ENCODE measurements around the gene PALM3. TPM values are rescaled to one million over a fixed set of nuclear protein-coding genes. Genes with fewer than 3 reads are reported as not detected.
A peak's percentile ranks its signal among the peaks of the same experiment; 100 is the strongest.

PALM3 gene
- total and polyA plus RNA-seq, 5 donors from 2014 or later, result not detected

GRCh38 chr19:14061081-14061749 is 661 bp downstream of the PALM3 start:
- Mint-ChIP-seq H3K4me3 (no peak overlapping the region), H3K27me3 (peaks cover 42% of the 10 kb centered on the region), H3K9me3 (peaks cover 0 to 1% (median 0%) of the 10 kb centered on the region in 7 donors), H3K27ac (no peak overlapping the region), H3K36me3 (no peaks in the 10 kb centered on the region), H3K4me1 (peaks cover 0 to 23% (median 3%) of the 10 kb centered on the region in 4 donors)
- Histone ChIP-seq H3K9me3 (ENCODE audit: control insufficient read depth in 2 of 2, low read length in 2 of 2) (no peaks in the 10 kb centered on the region), H3K4me3 (ENCODE audit: low read depth, low read length) (no peak overlapping the region), H3K36me3 (ENCODE audit: control insufficient read depth, insufficient read depth, low read length) (no peaks in the 10 kb centered on the region), H3K4me1 (ENCODE audit: control insufficient read depth, insufficient read depth, low read length, poor library complexity, severe bottlenecking) (peaks cover 17% of the 10 kb centered on the region), H3K27me3 (ENCODE audit: control insufficient read depth, insufficient read depth, low read length) (peaks cover 12% of the 10 kb centered on the region), H3K27ac (ENCODE audit: insufficient read depth, low read length, poor library complexity, severe bottlenecking) (no peak overlapping the region)
- DNase-seq, result no peak
- ATAC-seq (ENCODE audit: low read depth in 2 of 2), result no peak

- H3K36me3 Mint-ChIP-seq, result no peaks in the 10 kb centered on the region
- H3K27me3 Mint-ChIP-seq, result peaks cover 45% of the 10 kb centered on the region
- no peaks in the 10 kb centered on the region for H3K36me3 ChIP-seq (ENCODE audit: control insufficient read depth, insufficient read depth, low read length)
- no peak for DNase-seq
- no peaks in the 10 kb centered on the region for H3K9me3 Mint-ChIP-seq
- H3K4me1 ChIP-seq (ENCODE audit: control insufficient read depth, insufficient read depth, low read length, poor library complexity, severe bottlenecking), result peaks cover 17% of the 10 kb centered on the region
- peaks cover 0 to 25% (median 6%) of the 10 kb centered on the region in 4 donors for H3K4me1 Mint-ChIP-seq
- no peak overlapping the region for H3K27ac ChIP-seq (ENCODE audit: insufficient read depth, low read length, poor library complexity, severe bottlenecking)
- no peak for ATAC-seq (ENCODE audit: low read depth in 2 of 2)
- no peak overlapping the region for H3K27ac Mint-ChIP-seq
- peak overlapping the region in 1 of 4 donors; percentile 84 for H3K4me3 Mint-ChIP-seq
- no peak overlapping the region for H3K4me3 ChIP-seq (ENCODE audit: low read depth, low read length)
- H3K9me3 ChIP-seq (ENCODE audit: control insufficient read depth in 2 of 2, low read length in 2 of 2), result no peaks in the 10 kb centered on the region
- peaks cover 11% of the 10 kb centered on the region for H3K27me3 ChIP-seq (ENCODE audit: control insufficient read depth, insufficient read depth, low read length)
Measured at GRCh38 chr19:14059652-14060155, 2.2 kb downstream of the PALM3 start.

GRCh38 chr19:14059093-14059480 is 2.8 kb downstream of the PALM3 start:
- no peak overlapping the region for H3K27ac ChIP-seq (ENCODE audit: insufficient read depth, low read length, poor library complexity, severe bottlenecking)
- ATAC-seq (ENCODE audit: low read depth in 2 of 2), result no peak
- Mint-ChIP-seq H3K27ac (no peak overlapping the region), H3K27me3 (peaks cover 45% of the 10 kb centered on the region), H3K36me3 (no peaks in the 10 kb centered on the region), H3K4me1 (peaks cover 0 to 26% (median 6%) of the 10 kb centered on the region in 4 donors), H3K9me3 (no peaks in the 10 kb centered on the region), H3K4me3 (peak overlapping the region in 2 of 4 donors; percentile 44 to 62)
- H3K27me3 ChIP-seq (ENCODE audit: control insufficient read depth, insufficient read depth, low read length), result peaks cover 11% of the 10 kb centered on the region
- no peaks in the 10 kb centered on the region for H3K9me3 ChIP-seq (ENCODE audit: control insufficient read depth in 2 of 2, low read length in 2 of 2)
- no peak overlapping the region for H3K4me3 ChIP-seq (ENCODE audit: low read depth, low read length)
- H3K36me3 ChIP-seq (ENCODE audit: control insufficient read depth, insufficient read depth, low read length), result no peaks in the 10 kb centered on the region
- DNase-seq, result peak in 1 of 3 donors; percentile 35
- H3K4me1 ChIP-seq (ENCODE audit: control insufficient read depth, insufficient read depth, low read length, poor library complexity, severe bottlenecking), result peaks cover 17% of the 10 kb centered on the region

GRCh38 chr19:14058182-14059092 is 3.4 kb downstream of the PALM3 start:
- Histone ChIP-seq H3K4me3 (ENCODE audit: low read depth, low read length) (no peak overlapping the region), H3K9me3 (ENCODE audit: control insufficient read depth in 2 of 2, low read length in 2 of 2) (no peaks in the 10 kb centered on the region), H3K27ac (ENCODE audit: insufficient read depth, low read length, poor library complexity, severe bottlenecking) (no peak overlapping the region), H3K27me3 (ENCODE audit: control insufficient read depth, insufficient read depth, low read length) (peaks cover 11% of the 10 kb centered on the region), H3K4me1 (ENCODE audit: control insufficient read depth, insufficient read depth, low read length, poor library complexity, severe bottlenecking) (peaks cover 17% of the 10 kb centered on the region), H3K36me3 (ENCODE audit: control insufficient read depth, insufficient read depth, low read length) (no peaks in the 10 kb centered on the region)
- Mint-ChIP-seq H3K36me3 (no peaks in the 10 kb centered on the region), H3K4me1 (peaks cover 0 to 29% (median 8%) of the 10 kb centered on the region in 4 donors), H3K27ac (peak overlapping the region in 1 of 3 donors; percentile 66), H3K9me3 (no peaks in the 10 kb centered on the region), H3K4me3 (peak overlapping the region in 2 of 4 donors; percentile 44 to 62), H3K27me3 (peaks cover 45% of the 10 kb centered on the region)
- ATAC-seq (ENCODE audit: low read depth in 2 of 2) (no peak), DNase-seq (no peak)

GRCh38 chr19:14056741-14057356 is 5.0 kb downstream of the PALM3 start:
- no peak for ATAC-seq (ENCODE audit: low read depth in 2 of 2)
- H3K9me3 ChIP-seq (ENCODE audit: control insufficient read depth in 2 of 2, low read length in 2 of 2), result no peaks in the 10 kb centered on the region
- peaks cover 17% of the 10 kb centered on the region for H3K4me1 ChIP-seq (ENCODE audit: control insufficient read depth, insufficient read depth, low read length, poor library complexity, severe bottlenecking)
- Mint-ChIP-seq H3K9me3 (peaks cover 0 to 3% (median 0%) of the 10 kb centered on the region in 7 donors), H3K36me3 (peaks cover 10% of the 10 kb centered on the region), H3K27me3 (peaks cover 45% of the 10 kb centered on the region), H3K4me3 (peak overlapping the region in 1 of 4 donors; percentile 29), H3K27ac (no peak overlapping the region), H3K4me1 (peaks cover 0 to 29% (median 8%) of the 10 kb centered on the region in 4 donors)
- peaks cover 14% of the 10 kb centered on the region for H3K36me3 ChIP-seq (ENCODE audit: control insufficient read depth, insufficient read depth, low read length)
- H3K4me3 ChIP-seq (ENCODE audit: low read depth, low read length), result no peak overlapping the region
- no peak for DNase-seq
- peaks cover 11% of the 10 kb centered on the region for H3K27me3 ChIP-seq (ENCODE audit: control insufficient read depth, insufficient read depth, low read length)
- no peak overlapping the region for H3K27ac ChIP-seq (ENCODE audit: insufficient read depth, low read length, poor library complexity, severe bottlenecking)

GRCh38 chr19:14056069-14056666 is 5.7 kb downstream of the PALM3 start:
- Mint-ChIP-seq H3K4me1 (peaks cover 0 to 29% (median 8%) of the 10 kb centered on the region in 4 donors), H3K27ac (no peak overlapping the region), H3K9me3 (peaks cover 0 to 3% (median 0%) of the 10 kb centered on the region in 7 donors), H3K4me3 (no peak overlapping the region), H3K36me3 (peaks cover 14% of the 10 kb centered on the region), H3K27me3 (peaks cover 42% of the 10 kb centered on the region)
- no peak overlapping the region for H3K27ac ChIP-seq (ENCODE audit: insufficient read depth, low read length, poor library complexity, severe bottlenecking)
- no peak overlapping the region for H3K4me3 ChIP-seq (ENCODE audit: low read depth, low read length)
- peaks cover 11% of the 10 kb centered on the region for H3K27me3 ChIP-seq (ENCODE audit: control insufficient read depth, insufficient read depth, low read length)
- H3K4me1 ChIP-seq (ENCODE audit: control insufficient read depth, insufficient read depth, low read length, poor library complexity, severe bottlenecking), result peaks cover 17% of the 10 kb centered on the region
- no peaks in the 10 kb centered on the region for H3K9me3 ChIP-seq (ENCODE audit: control insufficient read depth in 2 of 2, low read length in 2 of 2)
- DNase-seq (no peak), ATAC-seq (ENCODE audit: low read depth in 2 of 2) (no peak)
- H3K36me3 ChIP-seq (ENCODE audit: control insufficient read depth, insufficient read depth, low read length), result peaks cover 19% of the 10 kb centered on the region

GRCh38 chr19:14055396-14055795 is 6.5 kb downstream of the PALM3 start:
- ATAC-seq (ENCODE audit: low read depth in 2 of 2), result no peak

More at GRCh38 chr19:14055396-14055795, 6.5 kb downstream of the PALM3 start:
- no peak for DNase-seq
- Histone ChIP-seq H3K4me1 (ENCODE audit: control insufficient read depth, insufficient read depth, low read length, poor library complexity, severe bottlenecking) (peaks cover 17% of the 10 kb centered on the region), H3K4me3 (ENCODE audit: low read depth, low read length) (no peak overlapping the region), H3K36me3 (ENCODE audit: control insufficient read depth, insufficient read depth, low read length) (peaks cover 26% of the 10 kb centered on the region), H3K27me3 (ENCODE audit: control insufficient read depth, insufficient read depth, low read length) (peaks cover 10% of the 10 kb centered on the region), H3K27ac (ENCODE audit: insufficient read depth, low read length, poor library complexity, severe bottlenecking) (no peak overlapping the region), H3K9me3 (ENCODE audit: control insufficient read depth in 2 of 2, low read length in 2 of 2) (no peaks in the 10 kb centered on the region)
- peaks cover 16% of the 10 kb centered on the region for H3K36me3 Mint-ChIP-seq
- H3K27me3 Mint-ChIP-seq, result peaks cover 36% of the 10 kb centered on the region
- H3K4me1 Mint-ChIP-seq, result peaks cover 0 to 29% (median 8%) of the 10 kb centered on the region in 4 donors
- peaks cover 0 to 3% (median 0%) of the 10 kb centered on the region in 7 donors for H3K9me3 Mint-ChIP-seq
- no peak overlapping the region for H3K4me3 Mint-ChIP-seq
- no peak overlapping the region for H3K27ac Mint-ChIP-seq

Measured in CD4-positive, CD25-positive, alpha-beta regulatory T cell (primary cell).